Activated naive CD8-positive, alpha-beta T cell treated with anti-CD3 and anti-CD28 coated beads, Interleukin-2, amount 50 U/mL, for 24 hours (primary cell): ENCODE data around the gene POLR1G.

Experiments
- ATAC-seq: fragments of 150-1000 bp; cut with Tn5 transposase; one replicate; pipeline ENCODE4 v1.10.0; 2021
- DNase-seq: peaks from one replicate; pipeline ENCODE4 v3.0.0; 2021
- H3K27ac Mint-ChIP-seq: one replicate; pipeline ENCODE4 v1.8.0; 2021; ENCODE audit warnings: mild to moderate bottlenecking, mixed read lengths
- H3K27me3 Mint-ChIP-seq: one replicate; pipeline ENCODE4 v1.8.0; 2021; ENCODE audit warnings: mixed read lengths
- H3K36me3 Mint-ChIP-seq: one replicate; pipeline ENCODE4 v1.8.0; 2021; ENCODE audit warnings: low read depth, mixed read lengths
- H3K4me1 Mint-ChIP-seq: one replicate; pipeline ENCODE4 v1.8.0; 2021; ENCODE audit warnings: mixed read lengths
- H3K4me3 Mint-ChIP-seq: one replicate; pipeline ENCODE4 v1.8.0; 2021; ENCODE audit warnings: mild to moderate bottlenecking, moderate library complexity, mixed read lengths
- H3K9me3 Mint-ChIP-seq: one replicate; pipeline ENCODE4 v1.8.0; 2021; ENCODE audit warnings: mixed read lengths

Gene POLR1G

GRCh38 chr19:45406226-45407090, at the start of gene POLR1G:
Gene POLR1G (plus strand): TSS chr19:45406644. CDS start chr19:45406697, 53 bp downstream.
- ATAC-seq (peak; percentile 77), DNase-seq (peak; percentile 82)
- H3K27me3 Mint-ChIP-seq = peaks cover 32% of the 10 kb centered on the region
- H3K9me3 Mint-ChIP-seq = no peaks in the 10 kb centered on the region
- peak within 1 kb of the TSS; percentile 91 for H3K27ac Mint-ChIP-seq
- peak within 1 kb of the TSS; percentile 98 for H3K4me3 Mint-ChIP-seq
- H3K36me3 Mint-ChIP-seq = peaks cover 25% of the 10 kb centered on the region
- H3K4me1 Mint-ChIP-seq = peaks cover 48% of the 10 kb centered on the region

- no peaks in the 10 kb centered on the region for H3K4me1 Mint-ChIP-seq
- H3K27ac Mint-ChIP-seq = no peak overlapping the region
- H3K9me3 Mint-ChIP-seq = no peaks in the 10 kb centered on the region
- DNase-seq = no peak
- no peak overlapping the region for H3K4me3 Mint-ChIP-seq
- no peak for ATAC-seq
- no peaks in the 10 kb centered on the region for H3K27me3 Mint-ChIP-seq
- H3K36me3 Mint-ChIP-seq = peaks cover 15% of the 10 kb centered on the region
Observed at GRCh38 chr19:45356760-45357444, 49.5 kb upstream of the POLR1G start.

GRCh38 chr19:45357445-45357783, 49.0 kb upstream of the POLR1G start:
- no peak overlapping the region for H3K4me3 Mint-ChIP-seq

GRCh38 chr19:45358213-45358792, 48.1 kb upstream of the POLR1G start:
- Mint-ChIP-seq H3K36me3 (peaks cover 15% of the 10 kb centered on the region), H3K4me3 (no peak overlapping the region)

More at GRCh38 chr19:45357445-45357783, 49.0 kb upstream of the POLR1G start:
- Mint-ChIP-seq H3K36me3 (peaks cover 15% of the 10 kb centered on the region), H3K9me3 (no peaks in the 10 kb centered on the region), H3K27me3 (no peaks in the 10 kb centered on the region), H3K27ac (no peak overlapping the region), H3K4me1 (no peaks in the 10 kb centered on the region)
- no peak for DNase-seq
- no peak for ATAC-seq

GRCh38 chr19:45361608-45362007, 44.8 kb upstream of the POLR1G start:
- no peak overlapping the region for H3K4me3 Mint-ChIP-seq
- no peaks in the 10 kb centered on the region for H3K27me3 Mint-ChIP-seq
- ATAC-seq = no peak
- H3K4me1 Mint-ChIP-seq = no peaks in the 10 kb centered on the region
- DNase-seq = no peak
- no peaks in the 10 kb centered on the region for H3K9me3 Mint-ChIP-seq
- H3K36me3 Mint-ChIP-seq = peaks cover 5% of the 10 kb centered on the region
- H3K27ac Mint-ChIP-seq = no peak overlapping the region

More at GRCh38 chr19:45358213-45358792, 48.1 kb upstream of the POLR1G start:
- DNase-seq (no peak), ATAC-seq (no peak)
- Mint-ChIP-seq H3K9me3 (no peaks in the 10 kb centered on the region), H3K27me3 (no peaks in the 10 kb centered on the region), H3K27ac (no peak overlapping the region), H3K4me1 (no peaks in the 10 kb centered on the region)

- Mint-ChIP-seq H3K9me3 (no peaks in the 10 kb centered on the region), H3K36me3 (peaks cover 3% of the 10 kb centered on the region), H3K27me3 (no peaks in the 10 kb centered on the region), H3K27ac (no peak overlapping the region), H3K4me1 (no peaks in the 10 kb centered on the region), H3K4me3 (no peak overlapping the region)
- ATAC-seq (no peak), DNase-seq (no peak)
Observed at GRCh38 chr19:45362291-45362690, 44.2 kb upstream of the POLR1G start.

- Mint-ChIP-seq H3K27ac (no peak overlapping the region), H3K4me3 (no peak overlapping the region), H3K9me3 (no peaks in the 10 kb centered on the region), H3K4me1 (peaks cover 7% of the 10 kb centered on the region), H3K27me3 (no peaks in the 10 kb centered on the region), H3K36me3 (peaks cover 5% of the 10 kb centered on the region)
- ATAC-seq = no peak
- no peak for DNase-seq
Observed at GRCh38 chr19:45363861-45364459, 42.5 kb upstream of the POLR1G start.

GRCh38 chr19:45364696-45365095, 41.7 kb upstream of the POLR1G start:
- H3K27me3 Mint-ChIP-seq = no peaks in the 10 kb centered on the region
- no peak overlapping the region for H3K4me3 Mint-ChIP-seq
- H3K9me3 Mint-ChIP-seq = no peaks in the 10 kb centered on the region
- H3K27ac Mint-ChIP-seq = no peak overlapping the region
- H3K4me1 Mint-ChIP-seq = peaks cover 12% of the 10 kb centered on the region
- H3K36me3 Mint-ChIP-seq = peaks cover 5% of the 10 kb centered on the region
- ATAC-seq = no peak
- DNase-seq = no peak

GRCh38 chr19:45368127-45368526, 38.3 kb upstream of the POLR1G start:
- Mint-ChIP-seq H3K4me1 (peaks cover 21% of the 10 kb centered on the region), H3K4me3 (no peak overlapping the region), H3K27me3 (peaks cover 1% of the 10 kb centered on the region), H3K36me3 (peaks cover 5% of the 10 kb centered on the region), H3K9me3 (no peaks in the 10 kb centered on the region), H3K27ac (no peak overlapping the region)
- no peak for ATAC-seq
- no peak for DNase-seq

- Mint-ChIP-seq H3K27me3 (peaks cover 1% of the 10 kb centered on the region), H3K9me3 (no peaks in the 10 kb centered on the region), H3K4me3 (peak overlapping the region; percentile 55), H3K36me3 (peaks cover 5% of the 10 kb centered on the region), H3K4me1 (peaks cover 21% of the 10 kb centered on the region), H3K27ac (no peak overlapping the region)
- ATAC-seq = no peak
- no peak for DNase-seq
Observed at GRCh38 chr19:45368737-45369340, 37.6 kb upstream of the POLR1G start.

GRCh38 chr19:45370410-45371204, 35.8 kb upstream of the POLR1G start, which contains the start of gene ERCC2:
Gene ERCC2 (minus strand): TSS chr19:45370573. CDS start chr19:45370540, 33 bp downstream.
- Mint-ChIP-seq H3K9me3 (no peaks in the 10 kb centered on the region), H3K36me3 (peaks cover 5% of the 10 kb centered on the region), H3K27me3 (peaks cover 1% of the 10 kb centered on the region), H3K4me1 (peaks cover 21% of the 10 kb centered on the region), H3K4me3 (peak within 1 kb of the TSS; percentile 86), H3K27ac (peak within 1 kb of the TSS; percentile 93)
- peak; percentile 99 for ATAC-seq
- peak; percentile 100 for DNase-seq

GRCh38 chr19:45376045-45376724, 30.3 kb upstream of the POLR1G start:
- H3K4me3 Mint-ChIP-seq = no peak overlapping the region
- H3K4me1 Mint-ChIP-seq = no peaks in the 10 kb centered on the region
- H3K9me3 Mint-ChIP-seq = no peaks in the 10 kb centered on the region
- ATAC-seq (no peak), DNase-seq (no peak)
- no peak overlapping the region for H3K27ac Mint-ChIP-seq
- H3K27me3 Mint-ChIP-seq = no peaks in the 10 kb centered on the region
- no peaks in the 10 kb centered on the region for H3K36me3 Mint-ChIP-seq

GRCh38 chr19:45380107-45380506, 26.3 kb upstream of the POLR1G start:
- Mint-ChIP-seq H3K27me3 (peaks cover 9% of the 10 kb centered on the region), H3K27ac (no peak overlapping the region), H3K4me1 (no peaks in the 10 kb centered on the region), H3K4me3 (no peak overlapping the region), H3K36me3 (no peaks in the 10 kb centered on the region), H3K9me3 (no peaks in the 10 kb centered on the region)
- no peak for ATAC-seq
- DNase-seq = no peak
